Measurements from ENCODE around the gene MYL4. TPM values are rescaled to one million over a fixed set of nuclear protein-coding genes. Genes with fewer than 3 reads are reported as not detected.

The MYL4 gene
- total RNA-seq, 1 experiment from 2014 or later: 0.66 TPM

- no peak for TF ChIP-seq CTCF (conservative IDR thresholded peaks at IDR 0.05)
- Histone ChIP-seq H3K79me1 (ENCODE audit: insufficient read depth, low read depth, low read length, poor library complexity, severe bottlenecking) (no peaks in the 10 kb centered on the region), H2BK5ac (ENCODE audit: insufficient read length, low read length) (no peak overlapping the region), H2AFZ (ENCODE audit: low read length) (no peak overlapping the region), H3K9ac (ENCODE audit: extremely low read depth, insufficient read length, low read length) (no peak overlapping the region), H4K5ac (ENCODE audit: insufficient read length, low read depth, low read length) (no peak overlapping the region), H3K79me2 (ENCODE audit: insufficient read depth, low read length) (no peaks in the 10 kb centered on the region), H2BK15ac (ENCODE audit: low read depth, low read length) (no peak overlapping the region), H4K91ac (ENCODE audit: insufficient read length, low read depth, low read length) (no peak overlapping the region), H3K23me2 (ENCODE audit: insufficient read length, low read depth, low read length, poor library complexity, severe bottlenecking) (no peaks in the 10 kb centered on the region), H3T11ph (ENCODE audit: low read length) (no peak overlapping the region), H3K14ac (ENCODE audit: insufficient read depth, low read length) (no peak overlapping the region), H3K9me3 (ENCODE audit: control insufficient read depth, low read depth, low read length) (no peaks in the 10 kb centered on the region), H3K27ac (ENCODE audit: insufficient read length, low read depth, low read length) (no peak overlapping the region), H2BK120ac (ENCODE audit: low read depth, low read length, poor library complexity, severe bottlenecking) (no peak overlapping the region), H4K20me1 (ENCODE audit: control insufficient read depth, insufficient read depth, insufficient read length) (no peaks in the 10 kb centered on the region), H3K56ac (ENCODE audit: insufficient read length, low read depth, low read length) (no peak overlapping the region), H2AK5ac (ENCODE audit: insufficient read length, low read length) (no peak overlapping the region), H3K4me1 (ENCODE audit: insufficient read depth, low read length) (peaks cover 5% of the 10 kb centered on the region; the same call in 1 of the 2 replicates), H2BK12ac (ENCODE audit: insufficient read length, low read depth, low read length) (no peak overlapping the region), H3K4me2 (ENCODE audit: insufficient read depth, insufficient read length, low read length) (no peak overlapping the region), H3K27me3 (ENCODE audit: insufficient read depth, low read length) (no peaks in the 10 kb centered on the region), H3K18ac (ENCODE audit: insufficient read length, low read depth, low read length) (no peak overlapping the region), H3K23ac (ENCODE audit: insufficient read length, low read depth, low read length) (no peak overlapping the region), H2BK20ac (ENCODE audit: low read depth, low read length, poor library complexity, severe bottlenecking) (no peak overlapping the region), H3K4ac (ENCODE audit: low read depth, low read length) (no peak overlapping the region), H4K8ac (replicated peaks; ENCODE audit: insufficient read length, low read depth, low read length) (no peak overlapping the region)
- H3K9me3 Mint-ChIP-seq: peaks cover 13 to 22% of the 10 kb centered on the region in 2 experiments
- peaks cover 0 to 13% (median 9%) of the 10 kb centered on the region in 3 experiments; a peak in 4 of 7 replicates for H3K36me3 Mint-ChIP-seq (ENCODE audit: insufficient read depth in 1 of 3, low read depth in 3 of 3)
- no peak for DNase-seq
- peaks cover 20 to 21% of the 10 kb centered on the region in 2 experiments for H3K4me1 Mint-ChIP-seq
- no peak overlapping the region for H3K27ac Mint-ChIP-seq
- H3K4me3 Mint-ChIP-seq: no peak overlapping the region
- H3K27me3 Mint-ChIP-seq (ENCODE audit: low read depth): peaks cover 33% of the 10 kb centered on the region
- no CpG with 5 or more reads among the region's 3 CpGs for WGBS (ENCODE audit: extremely low coverage, insufficient read length, low lambda C conversion rate)
Measured at GRCh38 chr17:47223007-47223406, 13.9 kb downstream of the MYL4 start.
